Thoracic aorta (tissue), 2 donors: Measurements from ENCODE around the gene KNL1. TPM values are rescaled to one million over a fixed set of nuclear protein-coding genes. Genes with fewer than 3 reads are reported as not detected.

ENCODE experiments used
- ATAC-seq: fragments of 150-250 bp; one replicate; pipeline ENCODE4 v1.8.0; 2017; ENCODE audit warnings: low read depth; ENCODE audit not compliant: insufficient number of reproducible peaks, low FRiP score
- DNase-seq: peaks from one replicate; pipeline ENCODE4 v3.0.0-alpha.2; 2020; ENCODE audit warnings: low spot score
- H3K27ac ChIP-seq, 2 donors: fragments of 200-600 bp; sonication (generic); 1 replicate in 1 of 2; 2 replicates in 1 of 2; pipeline ENCODE4 v1.5.1; 2016; ENCODE audit warnings: mild to moderate bottlenecking in 2 of 2, moderate library complexity in 2 of 2
- H3K27me3 ChIP-seq: fragments of 200-600 bp; sonication (generic); replicated peaks from 2 replicates; pipeline ENCODE4 v1.6.0; 2016; ENCODE audit warnings: mild to moderate bottlenecking; ENCODE audit not compliant: insufficient read depth
- H3K36me3 ChIP-seq: fragments of 200-600 bp; sonication (generic); one replicate; pipeline ENCODE4 v1.5.1; 2016
- H3K4me1 ChIP-seq, 2 donors: fragments of 200-600 bp; sonication (generic); 1 replicate in 1 of 2; 2 replicates in 1 of 2; pipeline versions ENCODE4 v1.5.1 to v1.6.0; 2016; ENCODE audit warnings: low read depth in 2 of 2, mild to moderate bottlenecking in 1 of 2; ENCODE audit not compliant: control insufficient read depth in 1 of 2
- H3K4me3 ChIP-seq: fragments of 200-600 bp; sonication (generic); 2 replicates; pipeline ENCODE4 v1.5.1; 2016; ENCODE audit warnings: mild to moderate bottlenecking
- H3K9me3 ChIP-seq: fragments of 200-600 bp; sonication (generic); 2 replicates; pipeline ENCODE4 v1.5.1; 2016
- total RNA-seq, 2 donors: library from RNA; depleted of rRNA; stranded (reverse); fragments of >200 nt; gene quantifications; one replicate each; pipeline versions ENCODE4 v1.1.0 to v1.2.3, GENCODE V29; 2016
- TF ChIP-seq, protein P1 (sequence below): fragments of 200-600 bp; sonication (generic); IDR thresholded peaks from one replicate; pipeline ENCODE4 v1.5.1; 2019; ENCODE audit warnings: antibody characterized with exemption

KNL1 gene
- total RNA-seq, 2 donors from 2014 or later = 0.27 to 11.4 TPM

DNA sequence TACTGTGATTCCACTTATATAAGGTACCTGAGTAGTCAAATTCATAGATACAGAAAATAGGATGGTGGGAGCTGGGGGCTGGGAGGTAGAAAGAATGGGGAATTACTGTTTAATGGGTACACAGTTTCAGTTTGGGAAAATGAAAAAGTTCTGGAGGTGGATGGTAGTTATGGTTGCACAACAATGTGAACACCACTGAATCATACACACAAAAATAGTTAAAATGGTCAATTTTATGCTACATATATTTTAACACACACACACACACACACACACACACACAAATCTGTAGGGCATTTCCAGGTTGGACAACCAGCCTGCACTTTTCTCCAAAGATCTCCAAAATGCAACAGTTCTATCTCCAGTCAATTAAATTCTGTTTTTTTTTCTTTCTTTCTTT, 30.6 kb upstream of the KNL1 start:
- ATAC-seq (no peak), DNase-seq (no peak)
- Histone ChIP-seq H3K4me3 (no peak overlapping the region), H3K4me1 (peaks cover 3 to 25% of the 10 kb centered on the region in 2 donors), H3K27me3 (no peaks in the 10 kb centered on the region), H3K9me3 (no peaks in the 10 kb centered on the region), H3K36me3 (peaks cover 4% of the 10 kb centered on the region), H3K27ac (no peak overlapping the region)
- TF ChIP-seq, protein P1, sequence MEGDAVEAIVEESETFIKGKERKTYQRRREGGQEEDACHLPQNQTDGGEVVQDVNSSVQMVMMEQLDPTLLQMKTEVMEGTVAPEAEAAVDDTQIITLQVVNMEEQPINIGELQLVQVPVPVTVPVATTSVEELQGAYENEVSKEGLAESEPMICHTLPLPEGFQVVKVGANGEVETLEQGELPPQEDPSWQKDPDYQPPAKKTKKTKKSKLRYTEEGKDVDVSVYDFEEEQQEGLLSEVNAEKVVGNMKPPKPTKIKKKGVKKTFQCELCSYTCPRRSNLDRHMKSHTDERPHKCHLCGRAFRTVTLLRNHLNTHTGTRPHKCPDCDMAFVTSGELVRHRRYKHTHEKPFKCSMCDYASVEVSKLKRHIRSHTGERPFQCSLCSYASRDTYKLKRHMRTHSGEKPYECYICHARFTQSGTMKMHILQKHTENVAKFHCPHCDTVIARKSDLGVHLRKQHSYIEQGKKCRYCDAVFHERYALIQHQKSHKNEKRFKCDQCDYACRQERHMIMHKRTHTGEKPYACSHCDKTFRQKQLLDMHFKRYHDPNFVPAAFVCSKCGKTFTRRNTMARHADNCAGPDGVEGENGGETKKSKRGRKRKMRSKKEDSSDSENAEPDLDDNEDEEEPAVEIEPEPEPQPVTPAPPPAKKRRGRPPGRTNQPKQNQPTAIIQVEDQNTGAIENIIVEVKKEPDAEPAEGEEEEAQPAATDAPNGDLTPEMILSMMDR = no peak

DNA sequence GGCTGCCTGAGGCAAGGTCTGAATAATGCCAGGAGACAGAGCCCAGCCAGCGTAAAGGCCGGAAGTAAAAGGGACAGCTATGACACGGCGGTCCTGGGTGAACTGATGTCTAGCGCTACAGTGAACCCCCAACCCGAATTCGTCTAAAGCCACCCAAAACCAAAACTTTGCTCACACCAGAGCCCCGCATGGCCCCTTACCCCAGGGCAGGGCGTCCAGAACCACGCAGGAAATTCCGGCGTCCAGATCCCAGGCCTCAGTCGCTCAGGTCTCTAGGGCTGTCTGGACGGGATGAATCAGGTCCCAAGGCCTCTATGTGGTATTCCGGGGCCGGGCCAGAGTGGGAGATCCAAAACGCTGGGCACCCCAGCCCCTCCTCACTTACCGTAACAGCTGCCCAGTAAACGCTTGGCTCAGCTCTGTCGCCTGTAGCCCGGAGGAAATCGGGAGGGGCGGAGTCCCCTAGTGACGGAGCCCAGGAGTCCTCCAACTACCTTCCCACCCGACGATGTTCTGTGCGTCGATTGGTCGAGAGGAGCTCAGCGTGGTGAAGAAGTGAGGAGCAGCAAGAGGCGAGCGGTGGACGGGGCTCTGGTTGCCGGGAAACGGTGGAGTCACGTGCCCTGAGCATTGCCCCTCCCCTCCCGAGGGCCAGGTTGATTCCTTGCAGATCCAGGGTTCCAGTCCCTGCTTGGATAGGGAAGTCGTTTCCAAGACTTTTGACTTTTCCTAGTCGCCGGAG, 29.3 kb upstream of the KNL1 start, which contains the start of gene CCDC32:
CCDC32 (minus strand) TSS at position 452 of the 742 bp plus-strand sequence. CDS start 2,027 bp downstream, outside the sequence.
- peak; percentile 96 for ATAC-seq
- Histone ChIP-seq H3K9me3 (no peaks in the 10 kb centered on the region), H3K4me1 (peaks cover 3 to 30% of the 10 kb centered on the region in 2 donors), H3K36me3 (peaks cover 4% of the 10 kb centered on the region), H3K27me3 (no peaks in the 10 kb centered on the region), H3K27ac (peak within 1 kb of the TSS; percentile 91 to 92), H3K4me3 (peak within 1 kb of the TSS; percentile 81)
- DNase-seq = peak; percentile 94
- TF ChIP-seq, protein P1 = no peak

- TF ChIP-seq, protein P1 = no peak
- H3K4me3 ChIP-seq = peak overlapping the region; percentile 81
- DNase-seq = no peak
- H3K9me3 ChIP-seq = no peaks in the 10 kb centered on the region
- peaks cover 9 to 37% of the 10 kb centered on the region in 2 donors for H3K4me1 ChIP-seq
- no peak for ATAC-seq
- H3K36me3 ChIP-seq = peaks cover 4% of the 10 kb centered on the region
- no peaks in the 10 kb centered on the region for H3K27me3 ChIP-seq
- peak overlapping the region; percentile 62 to 92 for H3K27ac ChIP-seq
These were observed 28.5 kb upstream of the KNL1 start for GRCh38 chr15:40565333-40566238.

- ATAC-seq = no peak
- DNase-seq = no peak
- Histone ChIP-seq H3K9me3 (no peaks in the 10 kb centered on the region), H3K4me3 (no peak overlapping the region), H3K4me1 (peaks cover 12 to 39% of the 10 kb centered on the region in 2 donors), H3K36me3 (no peaks in the 10 kb centered on the region), H3K27me3 (no peaks in the 10 kb centered on the region), H3K27ac (no peak overlapping the region)
- TF ChIP-seq, protein P1 = no peak
These were observed 26.9 kb upstream of the KNL1 start for GRCh38 chr15:40567111-40567510.
